ENCODE results near the gene ETHE1.

The ETHE1 gene

DNA sequence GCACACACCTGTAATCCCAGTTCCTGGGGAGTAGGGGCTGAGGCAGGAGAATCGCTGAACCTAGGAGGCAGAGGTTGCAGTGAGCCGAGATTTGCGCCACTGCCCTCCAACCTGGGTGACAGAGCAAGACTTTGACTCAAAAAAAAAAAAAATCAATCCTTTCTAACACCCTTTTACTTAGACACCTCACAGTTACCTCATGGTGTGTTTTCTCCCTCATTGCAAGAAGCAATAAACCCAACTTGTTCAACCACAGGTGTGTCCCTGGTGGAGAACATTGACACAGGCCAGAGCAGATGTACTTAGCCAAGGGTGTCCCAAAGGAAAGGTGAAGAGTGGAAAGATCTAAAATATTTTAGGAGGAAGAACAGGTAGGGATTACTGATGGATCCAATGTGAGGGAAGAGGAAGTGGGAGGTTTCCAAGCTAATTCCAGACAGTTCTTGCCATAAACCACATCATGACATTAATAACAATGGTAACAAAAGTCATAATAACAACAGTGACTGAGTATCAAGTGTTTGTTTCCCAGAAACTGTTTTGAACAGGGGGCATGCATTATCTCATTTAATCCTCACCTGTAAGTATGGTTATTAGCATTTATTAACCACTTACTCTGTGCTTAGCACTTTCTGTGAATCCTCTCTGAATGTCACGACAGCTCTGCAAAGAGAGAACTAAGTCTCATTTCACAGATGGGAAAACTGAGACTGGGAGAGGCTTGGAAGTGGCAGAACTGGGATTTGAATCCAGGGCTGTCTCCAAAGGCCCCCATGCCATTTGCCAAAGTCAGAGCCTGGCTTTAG is 58.4 kb downstream of the ETHE1 start:
- DNase-seq (ENCODE audit: low read depth) = no peak
- H3K4me3 ChIP-seq (ENCODE audit: control insufficient read depth, low read depth, low read length) = no peak overlapping the region
- TF ChIP-seq, protein P1, sequence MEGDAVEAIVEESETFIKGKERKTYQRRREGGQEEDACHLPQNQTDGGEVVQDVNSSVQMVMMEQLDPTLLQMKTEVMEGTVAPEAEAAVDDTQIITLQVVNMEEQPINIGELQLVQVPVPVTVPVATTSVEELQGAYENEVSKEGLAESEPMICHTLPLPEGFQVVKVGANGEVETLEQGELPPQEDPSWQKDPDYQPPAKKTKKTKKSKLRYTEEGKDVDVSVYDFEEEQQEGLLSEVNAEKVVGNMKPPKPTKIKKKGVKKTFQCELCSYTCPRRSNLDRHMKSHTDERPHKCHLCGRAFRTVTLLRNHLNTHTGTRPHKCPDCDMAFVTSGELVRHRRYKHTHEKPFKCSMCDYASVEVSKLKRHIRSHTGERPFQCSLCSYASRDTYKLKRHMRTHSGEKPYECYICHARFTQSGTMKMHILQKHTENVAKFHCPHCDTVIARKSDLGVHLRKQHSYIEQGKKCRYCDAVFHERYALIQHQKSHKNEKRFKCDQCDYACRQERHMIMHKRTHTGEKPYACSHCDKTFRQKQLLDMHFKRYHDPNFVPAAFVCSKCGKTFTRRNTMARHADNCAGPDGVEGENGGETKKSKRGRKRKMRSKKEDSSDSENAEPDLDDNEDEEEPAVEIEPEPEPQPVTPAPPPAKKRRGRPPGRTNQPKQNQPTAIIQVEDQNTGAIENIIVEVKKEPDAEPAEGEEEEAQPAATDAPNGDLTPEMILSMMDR (IDR thresholded peaks at IDR 0.05; ENCODE audit: control insufficient read depth, insufficient read depth, low read depth, low read length, missing control alignments) = no peak

DNA sequence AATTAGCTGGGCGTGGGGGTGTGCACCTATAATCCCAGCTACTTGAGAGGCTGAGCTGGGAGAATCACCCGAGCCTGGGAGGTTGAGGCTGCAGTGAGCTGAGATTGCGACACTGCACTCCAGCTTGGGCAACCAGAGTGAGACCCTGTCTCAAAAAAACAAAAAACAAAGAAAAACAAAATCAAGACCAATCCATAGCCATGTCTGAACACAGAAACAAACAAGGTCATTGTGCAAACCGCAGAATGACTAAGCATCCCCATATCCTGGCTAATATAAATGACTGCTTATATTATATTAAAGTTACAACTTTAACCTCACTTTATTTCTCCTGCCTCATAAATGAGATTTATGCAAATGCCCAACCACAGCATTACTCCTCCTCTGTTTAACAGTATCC is 59.3 kb downstream of the ETHE1 start:
- H3K4me3 ChIP-seq (ENCODE audit: control insufficient read depth, low read depth, low read length) = no peak overlapping the region
- TF ChIP-seq, protein P1 (IDR thresholded peaks at IDR 0.05; ENCODE audit: control insufficient read depth, insufficient read depth, low read depth, low read length, missing control alignments) = no peak
- no peak for DNase-seq (ENCODE audit: low read depth)

DNA sequence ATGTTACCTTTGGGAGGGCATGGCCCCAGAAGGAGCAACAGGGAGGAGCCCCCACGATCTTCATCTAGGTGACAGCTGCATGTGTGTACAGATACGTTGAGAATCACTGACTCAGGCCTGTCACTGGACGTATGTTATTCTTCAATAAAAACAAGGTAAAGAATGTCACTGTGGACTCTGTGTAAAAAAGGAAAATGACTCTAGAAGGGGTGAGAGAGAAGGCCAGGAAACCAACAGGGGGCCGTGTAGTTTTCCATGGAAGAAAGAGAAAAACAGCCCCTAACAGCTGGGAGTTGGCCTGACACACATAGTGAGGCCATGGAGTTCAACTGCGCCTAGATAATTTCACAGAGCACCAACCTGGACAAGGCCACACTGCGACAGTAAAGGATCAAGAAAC is 59.7 kb downstream of the ETHE1 start:
- no peak for DNase-seq (ENCODE audit: low read depth)
- TF ChIP-seq, protein P1 (IDR thresholded peaks at IDR 0.05; ENCODE audit: control insufficient read depth, insufficient read depth, low read depth, low read length, missing control alignments) = no peak
- H3K4me3 ChIP-seq (ENCODE audit: control insufficient read depth, low read depth, low read length) = no peak overlapping the region

DNA sequence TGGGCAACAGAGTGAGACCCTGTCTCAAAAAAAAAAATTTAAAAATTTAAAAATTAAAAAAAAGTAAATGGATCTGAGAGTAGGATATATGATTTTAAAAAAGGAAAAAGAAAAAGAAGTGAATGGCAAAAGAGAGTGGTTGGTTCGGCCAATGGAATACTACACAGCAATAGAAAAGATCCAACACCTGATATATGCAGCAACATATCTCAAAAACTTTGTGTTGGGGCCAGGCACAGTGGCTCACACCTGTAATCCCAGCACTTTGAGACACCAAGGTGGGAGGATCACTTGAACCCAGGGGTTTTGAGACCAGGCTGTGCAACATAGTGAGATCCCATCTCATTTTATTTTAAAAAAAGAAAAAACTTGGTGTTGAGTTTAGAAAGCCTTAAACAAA is 60.2 kb downstream of the ETHE1 start:
- H3K4me3 ChIP-seq (ENCODE audit: control insufficient read depth, low read depth, low read length) = no peak overlapping the region
- DNase-seq (ENCODE audit: low read depth) = no peak
- TF ChIP-seq, protein P1 (IDR thresholded peaks at IDR 0.05; ENCODE audit: control insufficient read depth, insufficient read depth, low read depth, low read length, missing control alignments) = no peak

DNA sequence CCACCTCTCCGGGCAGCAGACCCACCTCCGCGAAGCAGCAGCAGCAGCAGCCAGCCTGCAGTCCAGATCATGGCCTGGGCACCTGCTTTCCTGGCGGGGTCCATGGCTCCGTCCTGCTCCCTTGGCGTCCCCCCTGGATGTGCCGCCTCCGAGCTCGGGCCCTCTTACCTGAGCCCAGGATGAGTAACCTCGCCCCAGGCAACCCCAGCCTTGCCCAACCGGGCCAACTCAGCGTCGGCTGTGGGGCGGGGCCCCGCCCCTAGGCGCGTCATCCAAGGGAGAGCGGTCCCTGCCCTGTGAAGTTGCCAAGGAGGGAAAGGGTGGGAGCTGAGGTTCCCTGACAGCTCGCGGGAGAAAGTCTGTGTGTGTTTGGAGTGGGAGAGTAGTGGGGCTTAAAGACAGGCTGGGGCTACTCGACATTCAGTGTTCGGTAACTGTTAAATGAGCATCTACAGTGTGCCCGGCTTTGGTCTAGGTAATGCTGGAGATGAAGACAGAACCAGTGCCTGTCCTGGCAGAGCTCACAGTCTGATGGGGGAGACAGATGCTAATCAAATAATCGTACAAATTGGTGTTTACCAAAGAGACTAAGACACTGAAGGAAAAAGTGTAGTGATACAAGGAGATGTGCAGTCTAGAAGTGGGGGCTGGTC is 61.4 kb downstream of the ETHE1 start, which contains the start of gene LYPD3:
TSS of gene LYPD3 (minus strand) at position 141 of the 653 bp plus-strand sequence. CDS start at position 104, 37 bp downstream.
- H3K4me3 ChIP-seq (ENCODE audit: control insufficient read depth, low read depth, low read length) = no peak within 1 kb of the TSS
- no peak for DNase-seq (ENCODE audit: low read depth)
- TF ChIP-seq, protein P1 (IDR thresholded peaks at IDR 0.05; ENCODE audit: control insufficient read depth, insufficient read depth, low read depth, low read length, missing control alignments) = no peak

DNA sequence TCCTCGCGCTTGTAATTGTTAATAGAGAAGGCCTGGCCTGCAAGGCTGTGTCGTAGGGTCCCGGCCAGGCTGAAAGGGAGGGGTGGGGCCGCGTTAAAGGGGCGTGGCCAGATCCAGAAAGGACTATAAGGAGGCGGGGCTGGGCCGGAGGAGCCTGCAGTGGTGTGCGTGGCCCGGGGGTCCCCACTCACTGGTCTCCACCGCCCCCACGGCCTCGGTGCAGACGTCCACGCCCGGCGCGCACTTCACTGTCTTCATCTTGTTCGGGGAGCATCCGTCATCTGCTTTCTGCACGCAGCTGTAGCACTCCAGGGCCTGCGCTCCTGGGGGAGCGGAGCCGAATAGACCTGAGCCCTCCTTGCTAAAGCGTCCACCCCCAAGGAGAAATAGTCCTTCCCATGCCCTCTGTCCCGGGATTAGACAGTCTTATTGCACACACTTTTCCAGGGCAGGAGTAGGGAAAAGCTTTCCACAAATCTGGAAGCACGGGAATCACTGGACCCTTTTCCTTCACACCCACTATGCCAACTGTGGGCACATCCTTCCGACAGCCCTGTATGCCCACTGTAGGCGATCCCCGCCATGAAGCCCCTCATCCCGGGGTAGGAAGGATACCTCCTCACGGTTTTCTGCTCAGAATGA is 62.7 kb downstream of the ETHE1 start:
- TF ChIP-seq, protein P1 (IDR thresholded peaks at IDR 0.05; ENCODE audit: control insufficient read depth, insufficient read depth, low read depth, low read length, missing control alignments) = no peak
- no peak for DNase-seq (ENCODE audit: low read depth)
- H3K4me3 ChIP-seq (ENCODE audit: control insufficient read depth, low read depth, low read length) = peak overlapping the region; percentile 71
